HG03135 (cell line): ENCODE measurements around the gene RAPGEF4.

ENCODE experiments used
- ATAC-seq: cut with Tn5 transposase; IDR thresholded peaks from one replicate; pipeline ENCODE4 v1.9.1; 2021; ENCODE audit warnings: mild to moderate bottlenecking, moderate library complexity; ENCODE audit not compliant: unreplicated experiment

Gene RAPGEF4

DNA sequence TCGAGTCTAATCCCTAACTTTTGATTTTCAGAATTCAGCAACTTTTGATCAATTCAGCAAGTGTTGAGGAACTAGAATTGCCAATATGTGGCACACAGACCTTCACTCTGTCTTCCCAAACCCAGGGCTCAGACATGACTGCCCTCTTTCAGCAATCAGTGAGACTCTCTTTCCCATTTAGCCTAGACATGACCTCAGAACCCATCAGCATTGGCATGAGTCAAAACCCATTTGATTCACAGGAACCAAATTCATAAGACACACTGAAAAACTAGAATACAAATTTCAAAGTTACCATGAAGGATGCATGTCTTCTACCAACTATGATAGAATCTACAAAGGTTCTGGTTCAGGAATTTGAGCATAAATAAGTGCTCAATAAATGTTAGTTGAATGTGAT is 226.4 kb downstream of the RAPGEF4 start:
- no peak for ATAC-seq

GRCh38 chr2:172962824-172963223 is 227.2 kb downstream of the RAPGEF4 start:
- ATAC-seq: no peak

- no peak for ATAC-seq
These were observed 229.0 kb downstream of the RAPGEF4 start for GRCh38 chr2:172964511-172965139.

DNA sequence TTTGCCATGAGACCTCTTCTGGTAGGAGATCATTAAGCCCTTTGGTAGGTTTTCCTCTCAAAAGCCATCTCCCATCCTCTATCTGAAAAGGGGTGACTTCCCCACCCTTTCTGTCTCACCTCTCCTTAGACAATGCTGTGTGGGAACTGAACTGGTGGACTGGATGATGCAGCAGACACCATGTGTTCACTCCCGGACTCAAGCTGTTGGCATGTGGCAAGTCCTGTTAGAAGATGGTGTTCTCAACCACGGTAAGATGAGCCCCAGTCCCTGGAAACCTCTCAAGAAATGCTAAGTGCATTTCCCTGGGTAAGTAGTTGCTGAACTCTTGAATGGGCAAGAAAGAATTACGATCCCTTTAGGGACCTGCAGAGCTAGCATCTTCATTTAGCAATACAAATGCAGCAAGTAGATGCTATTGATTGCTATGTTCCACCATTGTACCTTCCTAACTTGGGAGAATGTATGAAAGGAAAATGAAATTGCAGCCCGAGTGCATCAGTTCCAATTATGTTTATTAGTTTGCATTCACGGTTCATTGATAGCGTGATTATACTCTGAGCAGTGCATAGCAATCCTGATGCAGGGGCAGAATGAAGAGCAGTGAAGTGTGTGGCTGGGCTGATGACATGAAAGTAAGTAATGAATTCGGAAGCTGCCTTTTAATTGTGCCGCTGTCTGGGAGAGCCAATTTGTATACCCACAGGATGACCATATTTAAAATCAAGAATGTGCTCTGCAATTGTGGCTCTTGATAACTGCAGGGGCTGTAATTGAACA is 230.0 kb downstream of the RAPGEF4 start:
- ATAC-seq: no peak

GRCh38 chr2:172967036-172967982 is 231.7 kb downstream of the RAPGEF4 start:
- no peak for ATAC-seq

DNA sequence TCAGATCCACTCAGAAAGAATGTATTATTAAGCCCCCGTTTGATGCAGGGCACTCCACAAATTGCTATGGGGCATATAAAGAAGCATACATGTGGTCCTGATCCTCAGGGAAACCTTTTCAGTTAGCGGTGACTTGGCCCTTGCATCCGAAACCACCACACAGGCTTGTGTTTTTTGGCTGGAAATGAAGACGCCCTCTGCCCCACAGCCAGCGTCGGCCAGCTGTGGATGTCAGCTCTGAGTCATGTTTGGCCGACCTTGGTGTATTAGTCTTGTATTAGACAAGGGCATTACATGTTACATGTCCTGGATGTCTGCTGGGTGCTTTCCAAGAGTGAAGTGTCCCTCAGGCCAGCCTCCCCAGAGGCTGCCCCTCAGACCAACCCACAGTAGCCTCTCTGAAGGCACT is 232.4 kb downstream of the RAPGEF4 start:
- ATAC-seq: no peak

GRCh38 chr2:172969166-172969565 is 233.5 kb downstream of the RAPGEF4 start:
- ATAC-seq: no peak

GRCh38 chr2:172969609-172970008 is 234.0 kb downstream of the RAPGEF4 start:
- no peak for ATAC-seq

DNA sequence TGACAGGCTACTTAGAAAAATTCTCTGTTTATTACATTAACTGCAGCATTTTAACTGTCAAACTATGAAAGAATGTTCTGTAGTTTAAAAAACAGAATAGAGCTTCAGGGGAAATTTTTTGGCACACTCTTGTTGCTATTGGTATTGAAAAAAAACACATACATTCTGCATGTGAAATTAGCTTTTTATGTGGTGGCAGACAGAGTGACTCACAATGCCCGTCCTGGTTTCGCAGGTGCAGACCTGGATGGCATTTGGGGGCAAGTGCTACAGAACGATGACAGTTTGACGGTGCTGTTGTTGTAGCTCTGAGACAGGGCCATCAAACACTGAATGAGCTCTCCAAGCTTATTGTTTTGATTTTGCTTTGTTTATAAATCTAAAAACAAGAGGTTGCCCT is 235.0 kb downstream of the RAPGEF4 start:
- ATAC-seq: no peak

DNA sequence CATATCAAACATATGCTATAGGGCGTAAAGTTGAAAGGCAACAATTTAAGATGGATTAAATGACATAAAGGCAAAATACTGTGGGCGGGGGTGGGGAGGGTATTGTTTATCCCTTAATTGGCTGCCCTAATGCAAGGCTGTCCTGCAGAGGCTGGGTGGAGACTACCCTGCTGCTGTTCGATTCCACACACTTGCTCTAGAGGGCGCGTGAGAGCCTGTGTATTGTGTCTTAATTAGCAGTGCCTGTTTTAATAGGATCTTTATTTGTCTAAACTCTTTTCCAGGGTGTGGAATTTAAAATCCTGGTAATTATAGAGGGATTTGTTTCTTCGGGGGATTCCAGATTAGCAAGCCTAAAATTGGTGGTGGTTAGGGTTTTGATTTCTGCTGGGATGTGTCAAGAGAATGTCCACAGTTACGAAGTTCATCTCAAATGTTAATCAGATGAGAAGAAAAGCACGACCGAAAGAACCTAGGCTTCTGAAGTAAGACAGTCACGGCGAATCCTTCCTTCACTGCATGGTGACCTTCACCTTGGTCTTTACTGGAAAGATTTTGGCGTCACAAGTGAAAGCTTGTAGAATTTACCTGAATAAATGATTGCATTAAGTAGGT is 236.5 kb downstream of the RAPGEF4 start:
- no peak for ATAC-seq

- no peak for ATAC-seq
These were observed 239.1 kb downstream of the RAPGEF4 start for GRCh38 chr2:172974762-172975161.

DNA sequence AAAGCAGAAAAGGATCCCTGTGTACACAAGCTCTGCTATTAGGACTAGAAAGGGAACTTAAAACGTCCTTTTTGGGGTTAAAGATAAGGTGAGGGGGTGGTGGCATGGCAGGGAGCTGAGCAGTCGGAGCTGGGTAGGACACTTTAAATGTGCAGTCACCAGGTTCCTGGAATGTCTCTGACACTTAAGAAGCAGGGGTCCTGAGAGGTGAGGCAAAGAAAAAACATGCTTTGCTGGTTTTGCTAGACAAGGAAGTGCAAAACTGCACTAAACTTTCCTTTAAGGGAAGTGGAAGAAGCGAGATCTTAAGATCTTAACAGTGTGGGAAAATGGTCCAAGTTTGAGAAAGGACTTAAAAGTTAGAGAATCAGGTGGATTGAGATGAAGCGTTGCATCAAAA is 240.5 kb downstream of the RAPGEF4 start:
- no peak for ATAC-seq

DNA sequence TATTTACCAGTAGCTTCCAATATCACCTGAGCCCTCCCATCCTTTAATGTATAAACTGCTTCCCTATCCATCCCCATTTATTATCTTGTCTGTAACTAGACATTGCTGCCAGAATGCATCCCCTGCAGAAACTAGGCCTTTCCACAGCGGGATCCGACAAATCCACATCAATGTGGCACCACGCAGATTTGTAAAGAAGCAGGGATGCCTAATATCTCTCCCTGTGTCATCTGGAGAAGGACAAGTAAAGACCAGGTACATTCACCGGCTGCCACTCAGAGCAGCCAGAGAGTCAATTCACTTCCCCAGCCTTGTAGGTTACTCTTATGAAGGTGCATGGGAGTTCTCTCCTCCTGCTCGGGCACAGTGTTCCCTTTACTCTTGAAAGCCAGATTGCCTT is 241.2 kb downstream of the RAPGEF4 start:
- ATAC-seq: no peak

DNA sequence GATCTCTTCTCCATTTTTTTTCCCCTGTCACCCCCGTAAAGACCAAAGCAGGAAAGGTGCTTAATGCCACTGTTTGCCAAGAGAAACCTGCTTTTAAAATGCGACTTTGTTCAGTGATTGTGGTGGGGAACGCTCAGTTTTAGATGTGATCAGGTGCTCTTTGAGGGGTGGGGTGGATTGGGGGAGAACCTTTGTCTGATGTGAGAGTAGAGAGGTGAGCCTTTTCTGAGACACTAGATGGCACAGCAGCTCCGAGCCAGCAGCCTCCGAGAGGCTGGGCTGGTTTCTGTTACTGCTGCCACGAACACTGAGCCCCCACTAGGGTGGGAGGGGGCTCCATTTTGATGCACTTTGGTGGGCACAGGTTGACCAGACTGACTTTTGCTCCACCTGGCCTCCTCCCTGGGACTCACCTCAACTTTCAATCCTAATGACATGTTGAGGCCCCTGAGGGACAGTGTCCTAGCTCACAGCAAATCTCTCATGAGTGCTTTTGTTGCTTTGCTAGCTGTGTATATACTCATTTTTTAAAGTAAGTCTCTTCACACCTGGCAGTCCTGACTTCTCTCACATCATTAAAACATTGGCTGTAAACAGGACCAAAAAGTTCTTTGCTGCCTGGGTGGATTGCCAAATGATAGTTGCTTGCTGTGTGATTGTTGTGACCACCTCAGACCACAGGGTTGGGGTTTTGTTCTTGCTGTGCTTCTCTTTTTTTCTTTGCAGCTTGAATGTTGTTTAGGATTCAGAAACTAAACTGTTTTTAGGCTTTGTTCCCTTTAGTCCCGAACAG is 241.8 kb downstream of the RAPGEF4 start:
- ATAC-seq: no peak

GRCh38 chr2:172978063-172978383 is 242.4 kb downstream of the RAPGEF4 start:
- ATAC-seq: no peak

- no peak for ATAC-seq
These were observed 249.7 kb downstream of the RAPGEF4 start for GRCh38 chr2:172985139-172985892.

GRCh38 chr2:172986040-172986439 is 250.4 kb downstream of the RAPGEF4 start:
- ATAC-seq: no peak

DNA sequence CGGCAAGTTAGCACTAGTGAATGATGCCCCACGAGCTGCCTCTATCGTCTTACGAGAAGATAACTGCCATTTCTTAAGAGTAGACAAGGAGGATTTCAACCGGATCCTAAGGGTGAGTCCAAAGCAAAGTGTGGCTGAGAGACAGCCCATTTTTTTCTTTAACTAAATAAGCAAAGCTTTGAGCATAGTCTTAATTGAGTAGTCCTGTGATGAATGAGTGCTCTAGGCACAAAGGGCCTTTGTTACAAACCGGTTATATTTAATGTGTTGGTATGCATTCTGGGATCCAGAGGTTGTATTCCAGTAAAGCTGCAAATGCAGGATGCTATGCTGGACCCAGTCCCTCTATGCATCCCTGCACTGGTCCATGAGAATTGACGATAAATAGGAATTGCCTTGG is 253.1 kb downstream of the RAPGEF4 start:
- ATAC-seq: no peak

DNA sequence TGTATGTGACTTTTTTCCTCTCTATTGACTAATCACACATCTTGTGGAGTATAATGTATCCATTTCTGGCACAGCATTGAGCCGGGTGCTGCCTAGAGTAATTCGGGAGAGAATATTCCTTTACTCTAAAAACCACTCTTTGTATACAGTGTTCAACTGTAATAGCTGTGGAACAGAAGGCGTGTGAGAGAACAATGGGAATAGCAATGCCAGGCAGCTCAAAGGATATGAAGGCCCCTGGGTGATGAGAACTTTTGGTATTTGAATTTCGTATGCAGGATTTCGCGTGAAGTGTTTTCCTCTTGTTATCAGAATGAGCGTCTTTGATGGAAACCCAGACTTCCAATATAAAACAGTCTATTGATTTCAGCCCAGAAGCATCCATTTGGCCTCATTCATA is 255.4 kb downstream of the RAPGEF4 start:
- ATAC-seq: no peak

GRCh38 chr2:172993139-172993538 is 257.5 kb downstream of the RAPGEF4 start:
- no peak for ATAC-seq
